DND-41 (cell line): Measurements from ENCODE around the gene MAP4.
A peak's percentile ranks its signal among the peaks of the same experiment; 100 is the strongest.

ENCODE experiments used
- ATAC-seq: fragments of 200-7000 bp; cut with Tn5 transposase; 3 replicates; pipeline ENCODE4 v1.9.1; 2021; ENCODE audit warnings: low read depth; ENCODE audit not compliant: insufficient read depth
- DNase-seq: peaks from one replicate; pipeline ENCODE4 v3.0.0-alpha.2; 2020
- H2AFZ ChIP-seq: 2 replicates; pipeline ENCODE4 v1.6.0; 2012; ENCODE audit warnings: low read depth, low read length
- H3K27ac ChIP-seq: 2 replicates; pipeline ENCODE4 v1.5.1; 2012; ENCODE audit warnings: low read length, inconsistent platforms
- H3K27me3 ChIP-seq: fragments of 200-600 bp; sonication (generic); 2 replicates; pipeline ENCODE4 v1.6.0; 2012; ENCODE audit warnings: low read length, mild to moderate bottlenecking, inconsistent platforms; ENCODE audit not compliant: insufficient read depth, poor library complexity
- H3K36me3 ChIP-seq: 2 replicates; pipeline ENCODE4 v1.5.1; 2012; ENCODE audit warnings: low read length, inconsistent platforms; ENCODE audit not compliant: insufficient read depth
- H3K4me1 ChIP-seq: 2 replicates; pipeline ENCODE4 v1.5.1; 2012; ENCODE audit warnings: mild to moderate bottlenecking, low read length; ENCODE audit not compliant: insufficient read depth
- H3K4me2 ChIP-seq: 2 replicates; pipeline ENCODE4 v1.6.0; 2012; ENCODE audit warnings: mild to moderate bottlenecking, moderate library complexity, low read length, inconsistent platforms; ENCODE audit not compliant: insufficient read depth
- H3K4me3 ChIP-seq, 2 experiments: fragments of 200-600 bp in 1 of 2; shearing (Covaris generic) in 1 of 2; 2 replicates each; pipeline ENCODE4 v1.5.1; 2012 to 2016; ENCODE audit warnings: inconsistent platforms in 2 of 2, low read length in 2 of 2, mild to moderate bottlenecking in 2 of 2, low read depth in 1 of 2, moderate library complexity in 1 of 2
- H3K79me2 ChIP-seq: 2 replicates; pipeline ENCODE4 v1.6.0; 2012; ENCODE audit warnings: low read length, inconsistent platforms; ENCODE audit not compliant: insufficient read depth
- H3K9ac ChIP-seq: 2 replicates; pipeline ENCODE4 v1.6.0; 2012; ENCODE audit warnings: low read depth, mild to moderate bottlenecking, inconsistent platforms, low read length, moderate library complexity
- H3K9me3 ChIP-seq: 2 replicates; pipeline ENCODE4 v1.5.1; 2012; ENCODE audit warnings: low read length, moderate library complexity, mild to moderate bottlenecking, inconsistent platforms; ENCODE audit not compliant: insufficient read depth, severe bottlenecking
- H4K20me1 ChIP-seq: 2 replicates; pipeline ENCODE4 v1.6.0; 2012; ENCODE audit warnings: low read length; ENCODE audit not compliant: insufficient read depth
- CTCF ChIP-seq: IDR thresholded peaks from 2 replicates; pipeline ENCODE4 v1.5.1; 2012; ENCODE audit warnings: borderline replicate concordance, low read length, moderate library complexity, mild to moderate bottlenecking; ENCODE audit not compliant: poor library complexity, severe bottlenecking; ENCODE audit errors: extremely low read depth
- EZH2 ChIP-seq: IDR thresholded peaks from 3 replicates; pipeline ENCODE4 v1.6.1; 2012; ENCODE audit warnings: borderline replicate concordance, low read depth, mild to moderate bottlenecking, moderate library complexity, low read length, inconsistent platforms; ENCODE audit not compliant: severe bottlenecking

MAP4 gene

GRCh38 chr3:47882338-47882737 lies 133.9 kb downstream of the MAP4 start:
- Histone ChIP-seq H3K27me3 (no peaks in the 10 kb centered on the region), H2AFZ (no peak overlapping the region), H3K79me2 (no peaks in the 10 kb centered on the region), H3K9ac (no peak overlapping the region), H3K36me3 (peaks cover 9% of the 10 kb centered on the region), H3K9me3 (no peaks in the 10 kb centered on the region), H3K4me2 (no peak overlapping the region), H3K4me1 (no peaks in the 10 kb centered on the region), H3K4me3 (no peak overlapping the region), H3K27ac (no peak overlapping the region), H4K20me1 (no peaks in the 10 kb centered on the region)
- TF ChIP-seq EZH2, result no peak
- TF ChIP-seq CTCF, result peak; percentile 9
- ATAC-seq (no peak; the same call in 2 of the 3 replicates), DNase-seq (no peak)

- no peaks in the 10 kb centered on the region for H4K20me1 ChIP-seq
- no peak overlapping the region for H2AFZ ChIP-seq
- H3K27me3 ChIP-seq, result no peaks in the 10 kb centered on the region
- ATAC-seq, result no peak
- no peaks in the 10 kb centered on the region for H3K4me1 ChIP-seq
- H3K4me2 ChIP-seq, result no peak overlapping the region
- TF ChIP-seq EZH2 (no peak), CTCF (no peak)
- peaks cover 28% of the 10 kb centered on the region for H3K36me3 ChIP-seq
- no peak overlapping the region for H3K4me3 ChIP-seq
- no peak for DNase-seq
- no peaks in the 10 kb centered on the region for H3K79me2 ChIP-seq
- H3K9ac ChIP-seq, result no peak overlapping the region
- no peak overlapping the region for H3K27ac ChIP-seq
- H3K9me3 ChIP-seq, result no peaks in the 10 kb centered on the region
Observed at GRCh38 chr3:47877719-47878118, 138.5 kb downstream of the MAP4 start.

- H3K36me3 ChIP-seq, result peaks cover 31% of the 10 kb centered on the region
Observed at GRCh38 chr3:47877290-47877689, 138.9 kb downstream of the MAP4 start.

More at GRCh38 chr3:47877290-47877689, 138.9 kb downstream of the MAP4 start:
- no peaks in the 10 kb centered on the region for H3K27me3 ChIP-seq
- no peak overlapping the region for H3K27ac ChIP-seq
- H4K20me1 ChIP-seq, result no peaks in the 10 kb centered on the region
- no peak overlapping the region for H3K4me2 ChIP-seq
- TF ChIP-seq EZH2 (no peak), CTCF (no peak)
- H3K9ac ChIP-seq, result no peak overlapping the region
- H2AFZ ChIP-seq, result no peak overlapping the region
- no peak for ATAC-seq
- no peak overlapping the region for H3K4me3 ChIP-seq
- DNase-seq, result no peak
- no peaks in the 10 kb centered on the region for H3K9me3 ChIP-seq
- H3K4me1 ChIP-seq, result no peaks in the 10 kb centered on the region
- no peaks in the 10 kb centered on the region for H3K79me2 ChIP-seq
